ENCODE data around the gene CNTLN.
"Not testable (repeated sequence)": the region's sequence is repeated elsewhere in the genome, so short reads cannot be mapped to it uniquely, and the experiment has no call there.

Gene CNTLN

GRCh38 chr9:17315341-17315740 is 180.5 kb downstream of the CNTLN start:
- DNase-seq: peak; percentile 22

- DNase-seq: peak; percentile 41
Measured at GRCh38 chr9:17318821-17319320, 184.0 kb downstream of the CNTLN start.

GRCh38 chr9:17319864-17320263 is 185.0 kb downstream of the CNTLN start:
- no peak for DNase-seq

GRCh38 chr9:17322882-17323864 is 188.3 kb downstream of the CNTLN start:
- DNase-seq: no peak

DNA sequence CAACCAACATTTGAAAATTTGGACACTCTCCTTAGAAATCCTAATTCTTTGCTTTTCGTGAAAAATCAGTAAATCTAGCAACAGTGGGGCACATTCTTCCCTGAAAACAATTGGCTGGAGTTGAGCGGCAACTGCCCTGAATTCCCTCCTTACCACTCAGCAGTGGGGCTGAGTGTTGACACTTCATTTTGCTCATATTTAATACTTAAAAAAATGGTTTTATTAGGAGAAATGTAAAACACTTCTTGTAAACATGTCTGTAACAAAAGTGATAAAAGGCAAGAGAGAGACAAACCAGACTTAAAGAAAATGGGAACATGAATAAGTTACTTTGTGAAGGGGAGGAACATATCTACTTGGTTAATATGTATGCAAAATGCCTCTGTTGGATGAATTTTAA is 193.5 kb downstream of the CNTLN start:
- no peak for DNase-seq

DNA sequence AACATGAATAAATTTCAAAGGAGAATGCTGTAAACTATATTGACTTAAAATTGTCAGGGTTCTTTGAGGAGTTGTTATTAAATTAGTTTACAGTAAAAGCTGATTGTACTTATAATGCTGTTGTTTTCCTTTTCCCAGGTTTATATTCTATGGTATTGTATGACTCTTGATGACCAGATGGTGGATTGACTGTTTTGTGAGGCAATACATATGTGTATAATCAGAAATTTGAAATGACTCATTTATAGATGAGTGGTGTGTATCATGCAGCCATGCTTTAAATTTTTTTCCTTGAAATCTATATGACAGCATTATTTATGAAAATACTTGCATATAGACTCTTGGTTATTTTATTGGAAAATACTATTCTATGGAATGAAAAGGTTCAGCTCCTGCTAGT is 195.3 kb downstream of the CNTLN start:
- peak; percentile 2 for DNase-seq

DNA sequence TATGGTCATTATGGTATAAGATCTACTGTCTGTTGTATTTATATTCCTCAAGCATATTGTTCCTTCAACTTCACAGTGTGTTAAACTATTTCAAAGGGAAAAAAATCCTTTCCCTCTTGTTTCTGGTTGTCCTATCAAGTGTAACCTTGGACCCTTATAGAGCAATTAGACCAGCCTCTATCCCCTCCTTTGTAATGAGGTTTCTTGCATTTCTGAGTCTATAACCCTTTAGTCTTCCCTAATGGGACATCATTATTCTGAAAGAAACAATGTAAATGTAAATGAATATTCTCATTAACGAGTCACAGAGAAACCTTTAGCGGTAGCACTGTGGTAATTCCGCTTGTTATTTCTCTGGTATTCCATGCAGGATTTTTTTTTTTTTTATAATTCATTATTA is 197.3 kb downstream of the CNTLN start:
- no peak for DNase-seq

DNA sequence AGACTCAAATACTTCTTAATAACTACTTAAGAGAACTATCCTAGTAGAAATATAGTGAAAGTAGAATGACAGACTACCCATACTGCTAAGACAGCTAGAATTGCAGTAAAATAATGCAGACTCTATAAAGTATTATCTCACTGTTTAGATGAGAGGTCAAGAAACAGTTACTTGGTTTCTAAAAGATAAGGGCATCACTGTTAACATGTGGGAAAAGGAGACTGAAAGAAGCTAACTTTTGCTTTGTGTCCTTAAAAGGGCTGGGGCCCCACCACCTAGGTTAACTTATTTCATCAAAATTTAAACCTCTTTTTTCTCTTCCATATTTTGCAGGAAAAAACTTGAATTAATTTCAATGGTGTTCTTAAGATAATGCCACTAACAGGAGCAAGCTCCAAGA is 204.3 kb downstream of the CNTLN start:
- DNase-seq: no peak

DNA sequence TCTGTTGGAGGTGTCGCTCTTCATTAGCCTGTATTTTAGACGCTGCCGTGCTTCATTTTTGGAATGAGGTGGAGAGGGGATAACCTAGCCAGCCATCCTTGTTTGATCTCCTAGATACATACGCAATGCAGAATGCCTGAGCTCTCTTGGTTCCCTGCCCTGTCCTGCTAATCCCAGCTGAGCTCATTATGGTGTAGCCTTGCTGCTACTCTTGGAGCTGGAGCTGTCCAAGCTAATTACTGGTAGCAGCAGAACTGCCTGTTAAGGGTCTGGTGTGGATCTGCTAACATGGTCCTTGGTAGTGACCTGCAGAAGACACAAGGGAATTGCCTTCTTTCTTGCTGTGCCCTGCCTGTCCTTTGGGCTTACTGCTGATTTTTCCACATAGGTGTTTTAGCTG is 207.9 kb downstream of the CNTLN start:
- DNase-seq: no peak

GRCh38 chr9:17349831-17350230 is 215.0 kb downstream of the CNTLN start:
- DNase-seq: peak; percentile 67

DNA sequence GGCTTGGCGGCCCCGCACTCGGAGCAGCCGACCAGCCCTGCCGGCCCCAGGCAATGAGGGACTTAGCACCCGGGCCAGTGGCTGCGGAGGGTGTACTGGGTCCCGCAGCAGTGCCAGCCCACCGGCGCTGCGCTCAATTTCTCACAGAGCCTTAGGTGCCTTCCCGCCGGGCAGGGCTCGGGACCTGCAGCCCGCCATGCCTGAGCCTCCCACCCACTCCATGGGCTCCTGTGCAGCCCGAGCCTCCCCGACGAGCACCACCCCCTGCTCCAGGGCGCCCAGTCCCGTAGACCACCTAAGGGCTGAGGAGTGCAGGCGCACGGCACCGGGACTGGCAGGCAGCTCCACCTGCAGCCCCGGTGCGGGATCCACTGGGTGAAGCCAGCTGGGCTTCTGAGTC is 219.2 kb downstream of the CNTLN start:
- not testable (repeated sequence) for DNase-seq

GRCh38 chr9:17361378-17361777 is 226.5 kb downstream of the CNTLN start:
- DNase-seq: no peak

DNA sequence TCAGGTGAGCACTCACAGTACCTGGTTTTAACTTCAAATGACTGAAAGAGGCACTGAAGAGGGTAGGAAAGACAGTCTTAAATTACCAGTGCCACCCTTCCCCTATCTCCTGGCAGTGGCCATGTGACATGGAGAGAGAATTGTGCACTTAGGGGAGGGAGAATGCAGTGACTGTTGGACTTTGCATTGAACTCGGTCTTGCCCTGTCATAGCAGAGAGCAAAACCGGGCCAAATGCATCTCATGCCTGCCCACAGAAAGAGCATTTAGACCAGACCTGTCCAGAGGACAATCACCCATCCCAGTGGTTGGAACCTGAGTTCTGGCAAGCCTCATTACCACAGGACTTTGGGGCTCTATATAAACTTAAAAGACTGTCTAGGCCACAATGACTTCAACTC is 232.2 kb downstream of the CNTLN start:
- DNase-seq: no peak

DNA sequence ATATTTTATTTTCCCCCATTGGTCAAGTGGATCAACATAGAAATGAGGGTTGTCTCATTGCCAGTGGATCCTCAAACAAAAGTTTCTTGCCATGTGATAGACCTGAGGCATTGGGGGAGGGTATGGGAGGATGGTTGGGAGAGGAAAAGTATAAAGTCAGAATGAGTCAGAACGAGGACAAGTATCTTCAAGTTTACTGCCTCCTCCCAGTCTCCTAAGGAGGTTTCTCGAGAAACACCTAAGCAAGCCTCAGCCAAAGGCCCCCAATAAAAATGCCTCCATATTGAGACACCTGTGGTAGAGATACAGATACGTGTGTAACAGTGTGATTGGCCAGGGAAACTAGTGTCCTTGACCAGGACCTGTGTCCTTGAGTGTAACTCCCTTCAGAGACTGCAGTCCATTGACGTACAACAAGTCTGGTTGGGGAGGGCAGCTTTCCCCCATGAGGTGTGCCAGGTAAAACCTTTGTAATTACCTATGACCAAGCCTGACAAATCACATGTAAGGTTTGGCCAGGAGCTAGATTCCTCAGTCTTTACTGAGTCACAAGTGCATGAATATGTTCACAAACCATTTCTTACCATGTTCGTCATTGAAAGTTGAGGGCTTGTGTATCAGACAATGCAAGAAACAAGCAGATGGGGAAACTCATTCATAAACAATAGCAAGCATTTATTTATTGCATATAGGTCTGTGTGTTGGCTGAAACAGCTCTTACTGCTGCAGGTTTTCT is 245.5 kb downstream of the CNTLN start:
- DNase-seq: no peak

DNA sequence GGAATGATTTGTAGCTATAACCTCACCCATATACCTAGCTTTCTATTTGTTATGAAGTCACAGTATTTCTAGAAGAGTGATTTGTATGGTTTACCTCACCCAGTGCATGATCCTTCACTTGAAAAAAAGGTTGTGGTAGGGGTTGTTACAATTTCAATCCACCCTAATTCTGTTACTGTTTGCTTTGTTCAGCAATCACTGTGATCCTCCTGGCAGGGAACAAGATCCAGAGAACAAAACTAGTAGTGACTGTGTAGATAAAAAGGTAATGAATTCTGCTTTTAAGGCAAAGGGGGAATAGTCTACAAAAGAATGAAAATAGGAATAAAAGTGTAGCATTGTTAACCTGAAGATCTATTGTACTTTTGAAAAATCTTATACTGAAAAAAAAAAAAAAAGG is 252.7 kb downstream of the CNTLN start:
- no peak for DNase-seq

- DNase-seq: no peak
Measured at GRCh38 chr9:17389026-17389425, 254.2 kb downstream of the CNTLN start.

GRCh38 chr9:17394881-17395510 is 260.2 kb downstream of the CNTLN start:
- DNase-seq: no peak

DNA sequence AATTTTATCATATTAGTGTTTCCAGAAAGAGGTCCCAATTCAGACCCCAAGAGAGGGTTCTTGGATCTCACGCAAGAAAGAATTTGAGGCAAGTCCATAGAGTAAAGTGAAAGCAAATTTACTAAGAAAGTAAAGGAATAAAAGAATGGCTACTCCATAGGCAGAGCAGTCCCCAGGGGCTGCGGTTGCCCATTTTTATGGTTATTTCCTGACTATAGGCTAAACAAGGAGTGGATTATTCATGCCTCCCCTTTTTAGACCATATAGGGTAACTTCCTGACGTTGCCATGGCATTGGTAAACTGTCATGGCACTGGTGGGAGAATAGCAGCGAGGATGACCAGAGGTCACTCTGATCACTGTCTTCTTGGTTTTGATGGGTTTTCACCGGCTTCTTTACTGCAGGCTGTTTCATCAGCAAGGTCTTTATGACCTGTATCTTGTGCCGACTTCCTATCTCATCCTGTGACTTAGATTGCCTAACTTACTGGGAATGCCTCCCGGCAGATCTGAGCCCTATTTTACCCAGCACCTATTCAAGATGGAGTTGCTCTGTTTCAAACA is 262.4 kb downstream of the CNTLN start:
- not testable (repeated sequence) for DNase-seq

- DNase-seq: no peak
Measured at GRCh38 chr9:17398350-17398749, 263.5 kb downstream of the CNTLN start.

GRCh38 chr9:17401858-17402257 is 267.0 kb downstream of the CNTLN start:
- peak; percentile 11 for DNase-seq

DNA sequence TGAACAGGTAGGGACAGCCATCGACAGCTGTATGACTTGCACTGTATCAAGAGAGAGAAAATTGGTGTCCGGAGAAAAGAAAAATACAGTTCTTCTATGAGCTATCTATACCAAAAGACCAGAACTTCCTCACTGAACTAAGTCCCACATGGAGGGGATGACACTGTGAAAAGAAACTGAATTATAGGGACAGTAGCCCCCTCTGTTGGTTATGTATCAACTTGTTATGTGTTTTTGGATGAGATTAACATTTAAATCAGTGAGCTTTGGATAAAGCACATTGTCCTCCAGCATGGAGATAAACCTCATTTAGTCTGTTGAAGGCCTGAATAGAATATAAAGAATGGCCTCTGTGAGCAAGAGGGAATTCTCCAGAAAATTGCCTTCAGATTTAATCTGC is 267.5 kb downstream of the CNTLN start:
- DNase-seq: peak; percentile 26

DNA sequence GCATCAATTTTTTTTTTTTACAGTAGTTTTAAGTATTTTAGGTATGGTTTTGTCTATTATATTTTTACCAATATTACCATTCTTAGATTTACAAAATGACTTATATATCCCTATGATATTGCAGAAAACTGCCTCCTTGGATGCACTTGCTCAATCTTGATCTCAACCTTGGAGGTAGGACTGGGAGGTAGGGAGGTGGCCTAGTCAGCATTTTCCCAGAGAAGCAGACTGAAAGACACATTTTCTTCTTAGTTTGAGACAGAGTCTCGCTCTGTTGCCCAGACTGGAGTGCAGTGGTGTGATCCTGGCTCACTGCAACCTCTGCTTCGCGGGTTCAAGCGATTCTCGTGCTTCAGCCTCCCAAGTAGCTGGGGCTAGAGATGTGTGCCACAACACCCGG is 268.7 kb downstream of the CNTLN start:
- DNase-seq: no peak

DNA sequence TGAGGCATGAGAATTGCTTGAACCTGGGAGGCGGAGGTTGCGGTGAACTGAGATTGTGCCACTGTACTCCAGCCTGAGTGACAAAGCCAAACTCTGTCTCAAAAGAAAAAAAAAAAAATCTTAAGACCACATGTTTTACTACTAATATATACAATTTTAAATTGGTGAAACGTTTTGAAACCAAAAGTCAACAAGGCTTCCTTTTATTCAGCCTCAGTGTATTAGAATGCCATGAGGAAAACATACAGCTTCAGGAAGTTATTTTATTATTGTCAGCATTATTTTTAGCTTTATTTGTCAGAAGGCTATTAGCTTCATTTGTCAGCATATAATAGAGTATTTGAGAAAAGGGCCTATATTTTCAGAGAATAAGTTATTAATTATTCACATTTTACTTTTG is 280.1 kb downstream of the CNTLN start:
- no peak for DNase-seq
